Tibial artery (tissue), 4 donors: ENCODE data around the gene VPS13D.
"Not testable (repeated sequence)": the region's sequence is repeated elsewhere in the genome, so short reads cannot be mapped to it uniquely, and the experiment has no call there.

Experiments used
- DNase-seq, 2 donors: peaks; one replicate each; pipeline ENCODE4 v3.0.0-alpha.2; 2019
- H3K27ac ChIP-seq, 2 donors: fragments of 200-600 bp; sonication (generic) in 1 of 2; 1 replicate in 1 of 2; 2 replicates in 1 of 2; pipeline ENCODE4 v1.5.1; 2018 to 2019; ENCODE audit warnings: mild to moderate bottlenecking in 1 of 2
- H3K27me3 ChIP-seq, 2 donors: fragments of 200-600 bp; sonication (generic) in 1 of 2; one replicate each; pipeline versions ENCODE4 v1.5.1 to v1.6.0; 2016 to 2019
- H3K36me3 ChIP-seq, 3 donors: fragments of 200-600 bp; sonication (generic) in 2 of 3; one replicate each; pipeline ENCODE4 v1.5.1; 2016 to 2019; ENCODE audit warnings: mild to moderate bottlenecking in 2 of 3
- H3K4me1 ChIP-seq, 4 donors: fragments of 200-600 bp; sonication (generic) in 2 of 4; 1 replicate in 3 of 4; 2 replicates in 1 of 4; pipeline ENCODE4 v1.5.1; 2016 to 2019
- H3K4me3 ChIP-seq, 2 donors: fragments of 200-600 bp; sonication (generic) in 1 of 2; 1 replicate in 1 of 2; 2 replicates in 1 of 2; pipeline ENCODE4 v1.5.1; 2018 to 2019; ENCODE audit warnings: mild to moderate bottlenecking in 2 of 2
- H3K9me3 ChIP-seq, 3 donors: fragments of 200-600 bp; sonication (generic) in 1 of 3; one replicate each; pipeline ENCODE4 v1.5.1; 2016 to 2019
- CTCF ChIP-seq, 2 experiments: fragments of 200-600 bp in 1 of 2; fragments of 450-650 bp in 1 of 2; IDR thresholded peaks; one replicate each; pipeline ENCODE4 v1.5.1; 2017 to 2019; ENCODE audit warnings: antibody characterized with exemption in 2 of 2, mild to moderate bottlenecking in 1 of 2, moderate library complexity in 1 of 2
- intact Hi-C: fragments of 100-400 bp; cut with DNase I; formaldehyde crosslinking; loops from one replicate; pipeline ENCODE4 v1.15.0; 2023; ENCODE audit warnings: low total_unique reads

The VPS13D gene

GRCh38 chr1:12452262-12452661 is 222.4 kb downstream of the VPS13D start:
- H3K4me3 ChIP-seq, result no peak overlapping the region
- no peak for DNase-seq
- no peak for TF ChIP-seq CTCF (IDR thresholded peaks at IDR 0.05)
- H3K9me3 ChIP-seq, result no peaks in the 10 kb centered on the region
- H3K27me3 ChIP-seq, result no peaks in the 10 kb centered on the region
- peaks cover 0 to 4% (median 0%) of the 10 kb centered on the region in 3 donors for H3K36me3 ChIP-seq
- H3K27ac ChIP-seq, result peak overlapping the region; percentile 78 to 86
- H3K4me1 ChIP-seq, result peaks cover 17 to 100% (median 95%) of the 10 kb centered on the region in 4 donors
- intact Hi-C loops, result loop anchor here (10.0 kb wide), 1 partner anchor 163 kb away; the partner anchor contains the start of gene DHRS3

GRCh38 chr1:12453400-12454343 is 223.8 kb downstream of the VPS13D start:
- Histone ChIP-seq H3K27ac (peak overlapping the region; percentile 78 to 86), H3K27me3 (no peaks in the 10 kb centered on the region), H3K36me3 (peaks cover 0 to 4% (median 0%) of the 10 kb centered on the region in 3 donors), H3K4me3 (no peak overlapping the region), H3K4me1 (peaks cover 17 to 100% (median 90%) of the 10 kb centered on the region in 4 donors), H3K9me3 (no peaks in the 10 kb centered on the region)
- intact Hi-C loops, result loop anchor here (10.0 kb wide), 1 partner anchor 161 kb away; the partner anchor contains the start of gene DHRS3
- DNase-seq, result no peak
- TF ChIP-seq CTCF (IDR thresholded peaks at IDR 0.05), result no peak

GRCh38 chr1:12454406-12455391 is 224.9 kb downstream of the VPS13D start:
- peaks cover 14 to 96% (median 82%) of the 10 kb centered on the region in 4 donors for H3K4me1 ChIP-seq
- H3K36me3 ChIP-seq, result peaks cover 0 to 4% (median 0%) of the 10 kb centered on the region in 3 donors
- no peaks in the 10 kb centered on the region for H3K9me3 ChIP-seq
- DNase-seq, result peak; percentile 85 to 90
- intact Hi-C loops, result loop anchor here (10.0 kb wide), 1 partner anchor 160 kb away; the partner anchor contains the start of gene DHRS3
- H3K27ac ChIP-seq, result peak overlapping the region; percentile 78 to 86
- TF ChIP-seq CTCF (IDR thresholded peaks at IDR 0.05), result peak in 1 of 2 experiments; percentile 14
- H3K27me3 ChIP-seq, result no peaks in the 10 kb centered on the region
- H3K4me3 ChIP-seq, result no peak overlapping the region

GRCh38 chr1:12456081-12456480 is 226.3 kb downstream of the VPS13D start:
- not testable (repeated sequence) for H3K27me3 ChIP-seq, H3K36me3 ChIP-seq, DNase-seq, H3K4me3 ChIP-seq, H3K9me3 ChIP-seq
- intact Hi-C loops, result loop anchor here (10.0 kb wide), 1 partner anchor 159 kb away; the partner anchor contains the start of gene DHRS3
- peaks cover 11 to 96% (median 80%) of the 10 kb centered on the region in 4 donors for H3K4me1 ChIP-seq
- H3K27ac ChIP-seq, result peak overlapping the region; percentile 78 to 86

- H3K27me3 ChIP-seq, result no peaks in the 10 kb centered on the region
- H3K4me1 ChIP-seq, result peaks cover 11 to 96% (median 80%) of the 10 kb centered on the region in 4 donors
- H3K4me3 ChIP-seq, result no peak overlapping the region
- DNase-seq, result no peak
- intact Hi-C loops, result loop anchor here (10.0 kb wide), 1 partner anchor 158 kb away; the partner anchor contains the start of gene DHRS3
- H3K9me3 ChIP-seq, result no peaks in the 10 kb centered on the region
- peak overlapping the region; percentile 78 to 86 for H3K27ac ChIP-seq
- H3K36me3 ChIP-seq, result peaks cover 0 to 4% (median 0%) of the 10 kb centered on the region in 3 donors
- TF ChIP-seq CTCF (IDR thresholded peaks at IDR 0.05), result no peak
Measured at GRCh38 chr1:12456979-12457378, 227.1 kb downstream of the VPS13D start.
